ENCODE data around the gene MTMR6. TPM values are rescaled to one million over a fixed set of nuclear protein-coding genes. Genes with fewer than 3 reads are reported as not detected.

MTMR6 gene
- polyA plus RNA-seq, 1 of the 3 experiments (the other 2 are of a cell fraction): 4.8 TPM

DNA sequence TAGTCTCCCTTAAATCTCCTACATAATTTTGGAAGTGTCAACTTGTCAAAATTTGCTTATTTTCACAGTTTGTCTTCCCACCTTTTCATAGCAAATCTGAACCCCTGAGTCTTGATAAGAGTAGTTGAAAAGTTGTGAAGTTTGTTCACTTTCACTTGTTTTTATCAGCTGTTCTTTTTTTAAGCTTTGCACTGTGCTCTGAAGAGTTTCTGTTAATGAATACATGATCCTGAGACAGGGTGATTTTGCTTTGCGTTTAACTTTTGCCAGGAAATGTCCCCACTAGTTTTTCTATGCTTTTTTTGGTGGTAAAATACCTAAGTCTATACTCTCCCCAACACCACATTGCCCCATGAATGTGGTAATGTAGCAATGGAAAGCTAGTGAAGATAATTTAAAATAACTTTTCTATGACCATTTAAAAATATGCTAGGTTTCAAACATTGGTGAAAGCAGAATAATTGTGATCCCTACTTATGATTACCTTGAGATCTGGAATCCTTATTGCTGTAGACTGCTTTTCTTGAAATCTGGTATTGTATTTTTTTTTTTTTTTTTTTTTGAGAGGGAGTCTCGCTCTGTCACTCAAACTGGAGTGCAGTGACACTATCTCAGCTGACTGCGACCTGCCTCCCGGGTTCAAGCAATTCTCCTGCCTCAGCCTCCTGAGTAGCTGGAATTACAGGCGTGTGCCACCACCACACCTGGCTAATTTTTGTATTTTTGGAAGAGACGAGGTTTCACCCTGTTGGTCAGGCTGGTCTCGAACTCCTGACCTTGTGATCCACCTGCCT, 19.6 kb upstream of the MTMR6 start:
- Histone ChIP-seq H3K27me3 (ENCODE audit: insufficient read depth) (no peaks in the 10 kb centered on the region), H3K4me1 (ENCODE audit: control insufficient read depth in 1 of 2, insufficient read depth in 2 of 2, low read depth in 1 of 2, low read length in 1 of 2) (peaks cover 5 to 6% of the 10 kb centered on the region in 2 experiments; a peak in 2 of 4 replicates), H3K9ac (no peak overlapping the region), H3K79me2 (ENCODE audit: insufficient read depth) (peaks cover 92% of the 10 kb centered on the region), H3K27ac (ENCODE audit: low read depth in 2 of 2, low read length in 1 of 2) (no peak overlapping the region), H3K36me3 (replicated peaks in 1 of 2; ENCODE audit: control insufficient read depth in 1 of 2, insufficient read depth in 2 of 2, low read length in 1 of 2) (peaks cover 41 to 48% of the 10 kb centered on the region in 2 experiments), H3K4me2 (no peak overlapping the region), H3K9me3 (no peaks in the 10 kb centered on the region), H2AFZ (ENCODE audit: low read depth) (no peak overlapping the region), H3K4me3 (ENCODE audit: low read depth in 2 of 2, low read length in 1 of 2) (no peak overlapping the region), H3K9me2 (no peaks in the 10 kb centered on the region), H4K20me1 (ENCODE audit: insufficient read depth) (0 out of 2 replicates have a peak, but pooled peaks cover 3% of the 10 kb centered on the region), H3F3A (replicated peaks; ENCODE audit: insufficient read depth) (no peaks in the 10 kb centered on the region)
- CTCF ChIA-PET: no interaction called here
- 91% methylated on average over 7 of the region's 7 CpGs for WGBS (ENCODE audit: low lambda C conversion rate)
- no peak for TF ChIP-seq CTCF (IDR thresholded peaks at IDR 0.05)
- TF ChIP-seq RFX5 (IDR thresholded peaks at IDR 0.05; ENCODE audit: low read length): no peak
- no peak for TF ChIP-seq MEF2A (IDR thresholded peaks at IDR 0.05; ENCODE audit: borderline replicate concordance, low read depth)
- POLR2A ChIA-PET: no interaction called here
- DNase-seq: no peak

GRCh38 chr13:25302121-25302520, 14.8 kb upstream of the MTMR6 start:
- H3K9me2 ChIP-seq: no peaks in the 10 kb centered on the region
- TF ChIP-seq SIN3A (IDR thresholded peaks at IDR 0.05; ENCODE audit: borderline replicate concordance, low read depth, low read length) (no peak), EZH2phosphoT487 (IDR thresholded peaks at IDR 0.05; ENCODE audit: borderline replicate concordance, low read depth) (no peak), NRF1 (IDR thresholded peaks at IDR 0.05; ENCODE audit: low read depth, low read length) (no peak), FOXJ3 (CRISPR knock-in tag; IDR thresholded peaks at IDR 0.05) (no peak), MEF2A (IDR thresholded peaks at IDR 0.05; ENCODE audit: borderline replicate concordance, low read depth) (no peak), REST (IDR thresholded peaks at IDR 0.05; ENCODE audit: low read depth, low read length) (no peak), TEAD4 (IDR thresholded peaks at IDR 0.05; ENCODE audit: borderline replicate concordance, insufficient read depth) (no peak), MXI1 (IDR thresholded peaks at IDR 0.05; ENCODE audit: low read depth, low read length) (no peak), CHD2 (IDR thresholded peaks at IDR 0.05; ENCODE audit: low read length, partially characterized antibody) (no peak), POLR2AphosphoS5 (IDR thresholded peaks at IDR 0.05; ENCODE audit: low read depth, low read length) (no peak), RXRA (IDR thresholded peaks at IDR 0.05; ENCODE audit: borderline replicate concordance, low read depth) (no peak), RCOR1 (IDR thresholded peaks at IDR 0.05; ENCODE audit: low read length) (no peak), JUND (IDR thresholded peaks at IDR 0.05) (no peak)
- TF ChIP-seq, protein P1, sequence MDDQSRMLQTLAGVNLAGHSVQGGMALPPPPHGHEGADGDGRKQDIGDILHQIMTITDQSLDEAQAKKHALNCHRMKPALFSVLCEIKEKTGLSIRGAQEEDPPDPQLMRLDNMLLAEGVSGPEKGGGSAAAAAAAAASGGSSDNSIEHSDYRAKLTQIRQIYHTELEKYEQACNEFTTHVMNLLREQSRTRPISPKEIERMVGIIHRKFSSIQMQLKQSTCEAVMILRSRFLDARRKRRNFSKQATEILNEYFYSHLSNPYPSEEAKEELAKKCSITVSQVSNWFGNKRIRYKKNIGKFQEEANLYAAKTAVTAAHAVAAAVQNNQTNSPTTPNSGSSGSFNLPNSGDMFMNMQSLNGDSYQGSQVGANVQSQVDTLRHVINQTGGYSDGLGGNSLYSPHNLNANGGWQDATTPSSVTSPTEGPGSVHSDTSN (IDR thresholded peaks at IDR 0.05): no peak
- H3K27me3 ChIP-seq (ENCODE audit: insufficient read depth): no peaks in the 10 kb centered on the region
- peaks cover 56% of the 10 kb centered on the region for H3K79me2 ChIP-seq (ENCODE audit: insufficient read depth)
- H4K20me1 ChIP-seq (ENCODE audit: insufficient read depth): 0 out of 2 replicates have a peak, but pooled peaks cover 3% of the 10 kb centered on the region
- no peaks in the 10 kb centered on the region for H3K9me3 ChIP-seq
- peak overlapping the region; percentile 90 to 93 for H3K4me3 ChIP-seq (ENCODE audit: low read depth in 2 of 2, low read length in 1 of 2)
- peaks cover 10 to 14% of the 10 kb centered on the region in 2 experiments for H3K36me3 ChIP-seq (replicated peaks in 1 of 2; ENCODE audit: control insufficient read depth in 1 of 2, insufficient read depth in 2 of 2, low read length in 1 of 2)
- H3K4me2 ChIP-seq: peak overlapping the region; percentile 80
- WGBS (ENCODE audit: low lambda C conversion rate): 2% methylated on average over 7 of the region's 7 CpGs
- DNase-seq: no peak
- ChIA-PET CTCF (interaction anchor here (0.8 to 1.5 kb wide), 3 partner anchors 14 to 74 kb away, joined by 3 to 6 read pairs (median 3); no protein-coding TSS in a partner anchor), POLR2A (no interaction called here)
- peaks cover 6 to 11% of the 10 kb centered on the region in 2 experiments; a peak in 3 of 4 replicates for H3K4me1 ChIP-seq (ENCODE audit: control insufficient read depth in 1 of 2, insufficient read depth in 2 of 2, low read depth in 1 of 2, low read length in 1 of 2)
- no peaks in the 10 kb centered on the region for H3F3A ChIP-seq (replicated peaks; ENCODE audit: insufficient read depth)
- H3K9ac ChIP-seq: peak overlapping the region; percentile 89
- H3K27ac ChIP-seq (ENCODE audit: low read depth in 2 of 2, low read length in 1 of 2): peak overlapping the region; percentile 90 to 91
- H2AFZ ChIP-seq (ENCODE audit: low read depth): peak overlapping the region; percentile 86

Data from SK-N-SH (cell line).